Mesothelial cell of epicardium (in vitro differentiated cells): ENCODE measurements around the gene F12. TPM values are rescaled to one million over a fixed set of nuclear protein-coding genes. Genes with fewer than 3 reads are reported as not detected.

Source experiments
- DNase-seq, 2 experiments: peaks; one replicate each; pipeline ENCODE4 v3.0.0; 2021; ENCODE audit warnings: low spot score in 2 of 2; ENCODE audit not compliant: unreplicated experiment in 2 of 2
- H3K27ac Mint-ChIP-seq: 2 replicates; pipeline ENCODE4 v1.8.0; 2021; ENCODE audit warnings: mixed read lengths
- H3K27me3 Mint-ChIP-seq: 2 replicates; pipeline ENCODE4 v1.8.0; 2021; ENCODE audit warnings: low read depth, mixed read lengths
- H3K36me3 Mint-ChIP-seq: 2 replicates; pipeline ENCODE4 v1.8.0; 2021; ENCODE audit warnings: mixed read lengths
- H3K4me1 Mint-ChIP-seq: 2 replicates; pipeline ENCODE4 v1.8.0; 2021; ENCODE audit warnings: mixed read lengths
- H3K4me3 Mint-ChIP-seq: 2 replicates; pipeline ENCODE4 v1.8.0; 2021; ENCODE audit warnings: mild to moderate bottlenecking, moderate library complexity, mixed read lengths
- H3K9me3 Mint-ChIP-seq: 2 replicates; pipeline ENCODE4 v1.8.0; 2021; ENCODE audit warnings: mixed read lengths
- CTCF ChIP-seq: fragments of 200-600 bp; sonication (generic); IDR thresholded peaks from one replicate; pipeline ENCODE4 v1.5.0; 2021; ENCODE audit warnings: antibody characterized with exemption; ENCODE audit not compliant: unreplicated experiment
- total RNA-seq: library from RNA; stranded (reverse); gene quantifications from 3 replicates; pipeline ENCODE4 v1.2.1, GENCODE V29; 2021

Gene F12
- total RNA-seq, 1 donor from 2014 or later = 2.3 TPM

- H3K4me1 Mint-ChIP-seq = peaks cover 23% of the 10 kb centered on the region
- peaks cover 30% of the 10 kb centered on the region for H3K27me3 Mint-ChIP-seq
- no peaks in the 10 kb centered on the region for H3K9me3 Mint-ChIP-seq
- peak overlapping the region; percentile 64 for H3K4me3 Mint-ChIP-seq
- no peak overlapping the region for H3K27ac Mint-ChIP-seq
- peaks cover 4% of the 10 kb centered on the region for H3K36me3 Mint-ChIP-seq
- no peak for DNase-seq
- no peak for TF ChIP-seq CTCF
These were observed 35.0 kb upstream of the F12 start for GRCh38 chr5:177444106-177445051.

GRCh38 chr5:177443144-177443983 is 34.0 kb upstream of the F12 start:
- H3K27ac Mint-ChIP-seq = no peak overlapping the region
- no peaks in the 10 kb centered on the region for H3K9me3 Mint-ChIP-seq

GRCh38 chr5:177442066-177442826 is 32.9 kb upstream of the F12 start:
- no peak for DNase-seq
- Mint-ChIP-seq H3K4me3 (no peak overlapping the region), H3K4me1 (peaks cover 14% of the 10 kb centered on the region), H3K36me3 (peaks cover 15% of the 10 kb centered on the region), H3K27ac (no peak overlapping the region), H3K27me3 (peaks cover 14% of the 10 kb centered on the region), H3K9me3 (no peaks in the 10 kb centered on the region)
- TF ChIP-seq CTCF = no peak

More at GRCh38 chr5:177443144-177443983, 34.0 kb upstream of the F12 start:
- H3K4me3 Mint-ChIP-seq = no peak overlapping the region
- peaks cover 24% of the 10 kb centered on the region for H3K27me3 Mint-ChIP-seq
- H3K36me3 Mint-ChIP-seq = peaks cover 9% of the 10 kb centered on the region
- DNase-seq = no peak
- peaks cover 23% of the 10 kb centered on the region for H3K4me1 Mint-ChIP-seq
- TF ChIP-seq CTCF = no peak

GRCh38 chr5:177440990-177441780 is 31.8 kb upstream of the F12 start:
- DNase-seq = no peak
- H3K27me3 Mint-ChIP-seq = peaks cover 14% of the 10 kb centered on the region
- no peaks in the 10 kb centered on the region for H3K9me3 Mint-ChIP-seq
- H3K36me3 Mint-ChIP-seq = peaks cover 18% of the 10 kb centered on the region
- H3K4me3 Mint-ChIP-seq = no peak overlapping the region
- no peak overlapping the region for H3K27ac Mint-ChIP-seq
- H3K4me1 Mint-ChIP-seq = peaks cover 14% of the 10 kb centered on the region
- no peak for TF ChIP-seq CTCF
